ENCODE measurements around the gene CCNK.

The CCNK gene

DNA sequence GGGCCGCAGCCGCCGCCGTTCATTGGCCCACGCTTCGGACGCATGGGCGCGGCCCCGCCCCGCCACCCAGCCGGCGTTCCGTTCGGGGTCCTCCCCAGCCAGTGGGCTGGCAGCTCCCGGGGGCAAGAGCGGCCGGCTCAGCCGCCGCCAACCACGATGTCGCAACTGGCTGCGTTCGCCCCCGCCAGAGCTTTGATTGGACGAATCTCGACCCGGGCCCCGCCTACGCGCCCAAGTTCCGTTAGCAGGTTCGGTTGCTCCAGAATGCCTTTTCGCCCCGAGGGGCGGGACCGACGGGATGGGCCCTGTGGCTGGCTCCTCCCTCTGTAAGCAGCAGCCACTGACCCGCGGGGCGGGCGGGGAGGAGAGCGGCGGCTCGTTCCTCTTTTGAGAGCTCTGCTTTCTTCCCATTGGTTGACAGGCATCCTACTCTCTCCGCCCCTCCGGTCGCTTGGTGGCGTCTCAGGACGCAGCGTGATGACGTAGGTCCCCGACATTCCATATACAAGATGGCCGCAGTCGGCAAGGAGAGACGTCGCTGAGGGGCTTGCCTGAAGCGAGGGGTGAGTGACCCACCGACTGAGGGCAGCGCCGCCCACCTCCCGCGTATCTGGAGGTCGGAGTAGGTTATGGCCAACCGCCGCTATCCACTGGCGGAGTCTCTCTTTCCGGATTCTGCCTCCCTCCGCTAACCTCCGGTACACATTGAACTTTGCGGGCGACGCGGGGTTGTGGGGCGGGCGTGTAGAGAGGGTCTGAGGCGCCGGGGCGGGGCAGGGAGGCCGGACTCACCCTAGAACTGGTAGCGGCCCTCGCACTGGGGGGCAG lies at the start of gene CCNK:
CCNK (plus strand) TSS at position 493 of the 828 bp plus-strand sequence. CDS start 11,269 bp downstream, outside the sequence.
- Histone ChIP-seq H3K4me3 (ENCODE audit: low read depth, low read length) (peak within 1 kb of the TSS; percentile 99), H3K4me1 (ENCODE audit: control insufficient read depth, insufficient read depth, low read length) (peaks cover 3% of the 10 kb centered on the region), H3K36me3 (ENCODE audit: control insufficient read depth, insufficient read depth, low read length) (no peaks in the 10 kb centered on the region), H3K9me3 (ENCODE audit: control insufficient read depth, insufficient read depth, low read length) (no peaks in the 10 kb centered on the region), H3K9ac (ENCODE audit: low read depth, low read length) (peak within 1 kb of the TSS; percentile 87), H3K27me3 (ENCODE audit: control insufficient read depth, insufficient read depth, low read length) (no peaks in the 10 kb centered on the region)

DNA sequence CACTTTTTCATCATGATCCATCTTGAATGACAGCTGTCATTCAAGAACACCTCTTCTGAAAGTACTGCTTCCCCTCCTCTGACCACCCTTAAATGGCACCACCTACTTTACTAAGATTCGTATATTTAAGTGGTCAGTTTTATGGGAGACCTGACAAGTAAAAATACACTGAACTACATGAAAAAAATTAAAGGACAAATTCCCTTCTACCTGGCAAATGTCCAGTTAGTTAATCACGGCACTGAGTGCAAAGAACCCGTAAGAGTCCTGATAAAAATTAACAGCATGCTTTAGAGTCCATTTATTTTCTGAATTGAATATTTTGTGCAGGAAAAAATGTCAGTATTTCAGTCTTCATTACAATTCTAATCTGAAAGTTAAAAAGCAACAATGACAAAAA lies 49.2 kb upstream of the CCNK start:
- H3K4me1 ChIP-seq (ENCODE audit: control insufficient read depth, insufficient read depth, low read length) = peaks cover 2% of the 10 kb centered on the region
- no peak overlapping the region for H3K4me3 ChIP-seq (ENCODE audit: low read depth, low read length)
- H3K36me3 ChIP-seq (ENCODE audit: control insufficient read depth, insufficient read depth, low read length) = peaks cover 3% of the 10 kb centered on the region
- H3K9ac ChIP-seq (ENCODE audit: low read depth, low read length) = no peak overlapping the region
- no peaks in the 10 kb centered on the region for H3K9me3 ChIP-seq (ENCODE audit: control insufficient read depth, insufficient read depth, low read length)
- no peaks in the 10 kb centered on the region for H3K27me3 ChIP-seq (ENCODE audit: control insufficient read depth, insufficient read depth, low read length)

DNA sequence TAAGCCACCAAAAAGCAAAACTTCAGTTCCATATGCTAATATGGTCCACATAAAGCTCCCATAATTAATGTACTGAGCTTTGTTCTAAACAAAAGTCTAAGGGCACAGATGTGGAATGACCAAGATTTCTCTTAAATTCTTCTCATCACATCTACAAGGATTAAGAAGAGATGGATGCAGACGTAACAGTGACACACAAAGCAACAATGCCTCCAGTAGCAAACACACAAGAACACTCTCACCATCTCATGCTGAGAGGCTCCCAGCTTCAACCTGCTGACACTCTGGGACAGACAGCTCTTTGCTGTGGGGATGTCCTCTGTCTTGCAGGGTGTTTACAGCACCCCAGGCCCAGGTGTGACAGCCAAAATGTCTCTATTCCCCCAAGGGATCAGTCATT lies 48.7 kb upstream of the CCNK start:
- Histone ChIP-seq H3K4me3 (ENCODE audit: low read depth, low read length) (no peak overlapping the region), H3K9ac (ENCODE audit: low read depth, low read length) (no peak overlapping the region), H3K27me3 (ENCODE audit: control insufficient read depth, insufficient read depth, low read length) (no peaks in the 10 kb centered on the region), H3K9me3 (ENCODE audit: control insufficient read depth, insufficient read depth, low read length) (no peaks in the 10 kb centered on the region), H3K4me1 (ENCODE audit: control insufficient read depth, insufficient read depth, low read length) (peaks cover 2% of the 10 kb centered on the region), H3K36me3 (ENCODE audit: control insufficient read depth, insufficient read depth, low read length) (peaks cover 3% of the 10 kb centered on the region)

DNA sequence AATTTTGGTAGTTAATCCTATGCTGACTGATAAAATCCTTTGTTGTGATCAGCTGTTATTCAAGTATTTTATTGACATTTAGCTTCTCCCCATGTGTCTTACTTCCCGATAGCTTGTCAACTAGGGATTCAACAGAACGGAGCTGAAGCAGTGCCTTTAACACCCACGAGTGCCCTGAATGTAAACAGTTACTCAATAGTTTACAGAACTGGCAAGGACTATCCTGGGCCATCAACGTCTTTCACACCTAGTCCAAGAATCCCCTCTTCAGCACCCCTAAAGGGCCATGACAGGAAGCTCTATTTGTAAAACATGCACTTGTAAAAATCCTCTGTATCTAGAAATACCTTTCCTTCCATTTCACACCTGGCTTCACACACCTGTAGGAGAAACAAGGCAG lies 45.9 kb upstream of the CCNK start:
- Histone ChIP-seq H3K9ac (ENCODE audit: low read depth, low read length) (no peak overlapping the region), H3K27me3 (ENCODE audit: control insufficient read depth, insufficient read depth, low read length) (no peaks in the 10 kb centered on the region), H3K36me3 (ENCODE audit: control insufficient read depth, insufficient read depth, low read length) (peaks cover 4% of the 10 kb centered on the region)

GRCh38 chr14:99436247-99437180 lies 44.7 kb upstream of the CCNK start:
- Histone ChIP-seq H3K4me3 (ENCODE audit: low read depth, low read length) (no peak overlapping the region), H3K27me3 (ENCODE audit: control insufficient read depth, insufficient read depth, low read length) (no peaks in the 10 kb centered on the region), H3K9ac (ENCODE audit: low read depth, low read length) (no peak overlapping the region), H3K36me3 (ENCODE audit: control insufficient read depth, insufficient read depth, low read length) (peaks cover 4% of the 10 kb centered on the region), H3K9me3 (ENCODE audit: control insufficient read depth, insufficient read depth, low read length) (no peaks in the 10 kb centered on the region), H3K4me1 (ENCODE audit: control insufficient read depth, insufficient read depth, low read length) (peaks cover 2% of the 10 kb centered on the region)

More for the DNA sequence above, 45.9 kb upstream of the CCNK start:
- H3K4me1 ChIP-seq (ENCODE audit: control insufficient read depth, insufficient read depth, low read length) = peaks cover 2% of the 10 kb centered on the region
- H3K9me3 ChIP-seq (ENCODE audit: control insufficient read depth, insufficient read depth, low read length) = no peaks in the 10 kb centered on the region
- H3K4me3 ChIP-seq (ENCODE audit: low read depth, low read length) = no peak overlapping the region

DNA sequence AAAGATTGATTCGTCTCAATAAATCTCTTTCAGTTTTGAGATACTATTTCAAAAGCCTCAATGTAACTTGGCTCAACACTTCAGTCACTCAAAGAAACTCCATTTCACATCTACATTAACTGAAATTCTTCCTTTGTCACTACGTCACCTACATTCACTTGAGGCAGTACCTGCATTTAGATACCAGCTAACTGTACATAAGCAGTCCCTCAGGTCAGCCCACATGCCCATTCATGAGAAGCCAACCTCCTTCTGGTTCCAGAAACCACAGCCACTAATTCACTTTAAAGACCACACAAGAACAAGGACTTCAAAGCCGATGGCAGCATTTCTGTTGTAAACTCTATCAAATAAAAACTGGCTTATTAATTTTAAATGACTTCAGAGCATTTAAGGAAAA lies 43.5 kb upstream of the CCNK start:
- H3K36me3 ChIP-seq (ENCODE audit: control insufficient read depth, insufficient read depth, low read length) = peaks cover 5% of the 10 kb centered on the region
- no peaks in the 10 kb centered on the region for H3K4me1 ChIP-seq (ENCODE audit: control insufficient read depth, insufficient read depth, low read length)
- no peak overlapping the region for H3K4me3 ChIP-seq (ENCODE audit: low read depth, low read length)
- no peak overlapping the region for H3K9ac ChIP-seq (ENCODE audit: low read depth, low read length)
- H3K9me3 ChIP-seq (ENCODE audit: control insufficient read depth, insufficient read depth, low read length) = no peaks in the 10 kb centered on the region
- H3K27me3 ChIP-seq (ENCODE audit: control insufficient read depth, insufficient read depth, low read length) = no peaks in the 10 kb centered on the region

DNA sequence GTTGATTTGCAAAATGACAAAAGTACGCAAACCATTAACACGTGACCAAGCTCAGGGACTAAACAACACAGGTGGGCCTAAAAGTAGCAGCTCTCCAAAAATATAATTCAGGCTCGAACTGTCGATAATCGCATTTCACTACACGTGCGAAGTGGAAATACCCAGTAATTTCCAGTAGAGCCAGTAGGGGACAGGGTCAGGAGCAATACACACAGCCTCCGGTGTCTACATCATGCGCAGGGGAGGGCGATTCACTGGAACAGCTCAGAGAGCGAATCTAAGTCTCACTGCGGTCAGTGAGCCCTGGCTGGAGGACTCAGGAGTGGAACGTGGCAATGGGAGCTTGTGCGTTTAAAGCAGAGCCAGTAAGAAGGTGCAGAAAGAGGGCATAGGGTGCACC lies 40.9 kb upstream of the CCNK start:
- Histone ChIP-seq H3K9ac (ENCODE audit: low read depth, low read length) (no peak overlapping the region), H3K27me3 (ENCODE audit: control insufficient read depth, insufficient read depth, low read length) (no peaks in the 10 kb centered on the region), H3K4me1 (ENCODE audit: control insufficient read depth, insufficient read depth, low read length) (no peaks in the 10 kb centered on the region), H3K4me3 (ENCODE audit: low read depth, low read length) (no peak overlapping the region), H3K36me3 (ENCODE audit: control insufficient read depth, insufficient read depth, low read length) (peaks cover 6% of the 10 kb centered on the region), H3K9me3 (ENCODE audit: control insufficient read depth, insufficient read depth, low read length) (no peaks in the 10 kb centered on the region)

- Histone ChIP-seq H3K9ac (ENCODE audit: low read depth, low read length) (no peak overlapping the region), H3K9me3 (ENCODE audit: control insufficient read depth, insufficient read depth, low read length) (no peaks in the 10 kb centered on the region), H3K27me3 (ENCODE audit: control insufficient read depth, insufficient read depth, low read length) (no peaks in the 10 kb centered on the region), H3K36me3 (ENCODE audit: control insufficient read depth, insufficient read depth, low read length) (peaks cover 6% of the 10 kb centered on the region), H3K4me3 (ENCODE audit: low read depth, low read length) (no peak overlapping the region), H3K4me1 (ENCODE audit: control insufficient read depth, insufficient read depth, low read length) (no peaks in the 10 kb centered on the region)
Measured at GRCh38 chr14:99441157-99441870, 39.9 kb upstream of the CCNK start.

- H3K4me3 ChIP-seq (ENCODE audit: low read depth, low read length) = no peak overlapping the region
- H3K27me3 ChIP-seq (ENCODE audit: control insufficient read depth, insufficient read depth, low read length) = no peaks in the 10 kb centered on the region
- H3K4me1 ChIP-seq (ENCODE audit: control insufficient read depth, insufficient read depth, low read length) = no peaks in the 10 kb centered on the region
- H3K9me3 ChIP-seq (ENCODE audit: control insufficient read depth, insufficient read depth, low read length) = no peaks in the 10 kb centered on the region
- peaks cover 6% of the 10 kb centered on the region for H3K36me3 ChIP-seq (ENCODE audit: control insufficient read depth, insufficient read depth, low read length)
- no peak overlapping the region for H3K9ac ChIP-seq (ENCODE audit: low read depth, low read length)
Measured at GRCh38 chr14:99441918-99442317, 39.3 kb upstream of the CCNK start.

DNA sequence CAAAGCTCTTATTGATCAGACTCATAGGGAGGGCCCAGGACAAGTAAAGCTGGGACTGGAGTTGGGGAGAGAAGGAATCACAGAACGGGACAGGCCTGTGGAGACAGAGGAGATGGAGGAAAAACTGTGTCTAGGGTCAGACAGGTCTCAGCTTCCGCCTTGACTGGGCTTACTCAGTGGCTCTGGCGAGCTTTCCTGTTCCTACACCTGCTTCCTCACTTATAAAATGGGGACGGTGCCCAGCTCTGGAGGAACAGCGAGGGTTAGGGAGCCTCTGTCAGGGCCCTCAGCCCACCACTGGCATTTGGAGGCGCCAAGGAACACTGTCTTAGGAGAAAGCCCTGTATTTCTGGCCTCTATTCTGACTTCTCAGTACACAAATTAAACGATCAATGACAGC lies 35.3 kb upstream of the CCNK start:
- Histone ChIP-seq H3K9me3 (ENCODE audit: control insufficient read depth, insufficient read depth, low read length) (no peaks in the 10 kb centered on the region), H3K4me3 (ENCODE audit: low read depth, low read length) (no peak overlapping the region), H3K36me3 (ENCODE audit: control insufficient read depth, insufficient read depth, low read length) (peaks cover 11% of the 10 kb centered on the region), H3K27me3 (ENCODE audit: control insufficient read depth, insufficient read depth, low read length) (no peaks in the 10 kb centered on the region), H3K9ac (ENCODE audit: low read depth, low read length) (no peak overlapping the region), H3K4me1 (ENCODE audit: control insufficient read depth, insufficient read depth, low read length) (no peaks in the 10 kb centered on the region)

DNA sequence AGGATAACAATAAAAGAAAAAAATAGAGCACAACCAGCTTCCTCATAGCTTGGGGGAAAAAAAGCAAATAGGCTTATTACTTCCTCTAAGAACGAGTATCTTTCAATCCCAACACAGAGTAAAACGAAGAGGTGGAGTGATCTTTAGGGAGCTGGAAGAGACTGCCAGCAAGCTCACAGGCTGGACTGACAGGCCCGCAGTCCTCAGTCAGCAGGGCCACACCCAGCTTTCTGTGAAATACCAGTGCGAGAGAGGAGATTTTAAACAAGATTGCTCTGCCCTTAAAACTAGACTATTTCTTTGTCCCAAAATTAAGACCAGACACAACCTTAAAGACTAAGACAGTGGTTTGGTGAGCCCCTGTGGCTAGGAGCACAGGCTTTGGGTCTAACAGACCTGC lies 33.5 kb upstream of the CCNK start:
- Histone ChIP-seq H3K4me1 (ENCODE audit: control insufficient read depth, insufficient read depth, low read length) (no peaks in the 10 kb centered on the region), H3K9me3 (ENCODE audit: control insufficient read depth, insufficient read depth, low read length) (no peaks in the 10 kb centered on the region), H3K36me3 (ENCODE audit: control insufficient read depth, insufficient read depth, low read length) (peaks cover 9% of the 10 kb centered on the region), H3K4me3 (ENCODE audit: low read depth, low read length) (no peak overlapping the region), H3K9ac (ENCODE audit: low read depth, low read length) (no peak overlapping the region), H3K27me3 (ENCODE audit: control insufficient read depth, insufficient read depth, low read length) (no peaks in the 10 kb centered on the region)
